Fibroblast of villous mesenchyme (primary cell): ENCODE measurements around the gene ABLIM2. TPM values are rescaled to one million over a fixed set of nuclear protein-coding genes. Genes with fewer than 3 reads are reported as not detected.

Experiments
- DNase-seq: peaks from one replicate; pipeline ENCODE4 v3.0.0-alpha.2; 2010; ENCODE audit warnings: low read depth
- H3K4me3 ChIP-seq: 2 replicates; pipeline ENCODE4 v1.5.1; 2011; ENCODE audit warnings: low read depth, mild to moderate bottlenecking, low read length
- total RNA-seq: library from RNA; depleted of rRNA; stranded (reverse); fragments of >200 nt; gene quantifications from 2 replicates; pipeline ENCODE4 v1.2.3, GENCODE V29; 2012
- TF ChIP-seq, protein P1 (sequence below): IDR thresholded peaks from 2 replicates; pipeline ENCODE4 v1.5.1; 2012; ENCODE audit warnings: low read depth, mild to moderate bottlenecking, low read length; ENCODE audit not compliant: insufficient read depth

Gene ABLIM2
- total RNA-seq, 1 donor: under 0.01 TPM

DNA sequence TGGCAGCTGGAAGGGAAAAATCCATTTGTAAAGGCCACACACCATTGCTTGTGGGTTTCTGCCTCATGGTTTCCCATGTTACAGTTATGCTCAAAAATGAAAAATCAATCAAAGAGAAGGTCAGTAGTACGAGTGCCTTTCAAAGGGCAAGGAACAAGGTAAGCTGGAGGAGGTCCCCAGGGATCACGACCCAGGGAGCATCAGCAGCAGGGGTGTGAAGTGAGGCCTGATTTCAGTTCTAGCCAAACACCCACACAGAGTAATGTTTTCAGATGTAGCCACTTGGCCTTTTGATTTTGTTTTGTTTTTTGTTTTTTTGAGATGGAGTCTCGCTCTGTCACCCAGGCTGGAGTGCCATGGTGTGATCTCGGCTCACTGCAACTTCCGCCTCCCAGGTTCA is 149.5 kb downstream of the ABLIM2 start:
- DNase-seq: no peak
- TF ChIP-seq, protein P1, sequence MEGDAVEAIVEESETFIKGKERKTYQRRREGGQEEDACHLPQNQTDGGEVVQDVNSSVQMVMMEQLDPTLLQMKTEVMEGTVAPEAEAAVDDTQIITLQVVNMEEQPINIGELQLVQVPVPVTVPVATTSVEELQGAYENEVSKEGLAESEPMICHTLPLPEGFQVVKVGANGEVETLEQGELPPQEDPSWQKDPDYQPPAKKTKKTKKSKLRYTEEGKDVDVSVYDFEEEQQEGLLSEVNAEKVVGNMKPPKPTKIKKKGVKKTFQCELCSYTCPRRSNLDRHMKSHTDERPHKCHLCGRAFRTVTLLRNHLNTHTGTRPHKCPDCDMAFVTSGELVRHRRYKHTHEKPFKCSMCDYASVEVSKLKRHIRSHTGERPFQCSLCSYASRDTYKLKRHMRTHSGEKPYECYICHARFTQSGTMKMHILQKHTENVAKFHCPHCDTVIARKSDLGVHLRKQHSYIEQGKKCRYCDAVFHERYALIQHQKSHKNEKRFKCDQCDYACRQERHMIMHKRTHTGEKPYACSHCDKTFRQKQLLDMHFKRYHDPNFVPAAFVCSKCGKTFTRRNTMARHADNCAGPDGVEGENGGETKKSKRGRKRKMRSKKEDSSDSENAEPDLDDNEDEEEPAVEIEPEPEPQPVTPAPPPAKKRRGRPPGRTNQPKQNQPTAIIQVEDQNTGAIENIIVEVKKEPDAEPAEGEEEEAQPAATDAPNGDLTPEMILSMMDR: no peak
- H3K4me3 ChIP-seq: no peak overlapping the region

DNA sequence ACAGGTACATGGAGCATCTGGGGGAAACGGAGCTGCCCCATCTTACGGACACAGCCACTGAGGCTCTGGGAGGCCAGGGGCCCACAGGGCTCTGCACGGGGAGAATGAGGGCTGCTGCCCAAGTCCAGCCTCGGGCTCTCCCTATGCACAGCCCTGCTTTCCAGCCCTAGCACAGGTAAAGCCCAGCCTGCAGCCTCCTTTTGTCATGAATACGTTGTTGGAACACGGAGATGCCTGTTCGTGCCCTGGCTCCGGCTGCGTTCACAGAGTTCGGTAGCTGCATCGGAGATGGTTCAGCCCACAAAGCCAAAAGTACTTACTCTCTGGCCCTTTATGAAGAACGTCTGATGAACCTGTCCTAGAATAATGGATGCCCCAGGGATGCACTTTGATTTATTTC is 150.2 kb downstream of the ABLIM2 start:
- no peak for DNase-seq
- TF ChIP-seq, protein P1: no peak
- no peak overlapping the region for H3K4me3 ChIP-seq

DNA sequence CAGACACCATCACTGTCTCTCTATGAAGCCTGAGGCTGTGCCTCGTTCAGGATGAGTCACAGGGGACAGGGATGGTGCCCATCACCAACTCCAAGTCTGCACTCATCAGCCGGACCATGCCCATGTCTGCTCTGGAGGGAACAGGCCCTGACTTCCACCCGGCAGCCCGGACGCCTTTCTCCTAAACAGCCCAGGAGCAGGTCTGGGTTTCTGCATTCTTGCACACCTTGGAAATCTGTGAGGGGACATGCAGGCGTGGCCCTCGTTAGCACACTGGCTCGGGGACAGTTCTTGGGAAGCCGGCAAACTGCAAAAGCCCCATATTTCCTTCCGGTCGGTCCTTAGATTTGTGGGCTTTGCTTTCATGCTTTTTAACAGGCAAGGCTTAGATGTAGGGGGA is 151.0 kb downstream of the ABLIM2 start:
- no peak overlapping the region for H3K4me3 ChIP-seq
- DNase-seq: no peak
- TF ChIP-seq, protein P1: no peak

DNA sequence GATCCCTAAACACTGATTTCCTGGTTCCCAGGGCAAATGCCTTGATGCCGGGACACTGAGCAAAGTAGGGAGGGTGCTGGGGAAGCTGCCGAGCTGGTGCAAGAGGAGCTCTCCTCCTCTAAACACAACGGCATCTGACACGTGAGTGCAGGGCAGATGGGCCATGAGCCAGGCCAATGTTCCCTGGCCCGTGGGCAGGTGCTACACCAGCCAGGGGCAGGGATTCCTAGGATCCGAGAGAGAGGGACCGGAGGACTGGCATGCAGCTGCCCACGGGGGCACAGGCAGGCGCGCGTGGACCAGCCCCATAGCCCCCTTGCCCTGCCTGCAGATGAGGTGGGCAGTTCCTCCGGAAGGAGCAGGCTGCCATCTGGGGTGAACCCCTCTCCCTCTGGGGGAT is 152.1 kb downstream of the ABLIM2 start:
- H3K4me3 ChIP-seq: no peak overlapping the region
- TF ChIP-seq, protein P1: no peak
- DNase-seq: no peak

DNA sequence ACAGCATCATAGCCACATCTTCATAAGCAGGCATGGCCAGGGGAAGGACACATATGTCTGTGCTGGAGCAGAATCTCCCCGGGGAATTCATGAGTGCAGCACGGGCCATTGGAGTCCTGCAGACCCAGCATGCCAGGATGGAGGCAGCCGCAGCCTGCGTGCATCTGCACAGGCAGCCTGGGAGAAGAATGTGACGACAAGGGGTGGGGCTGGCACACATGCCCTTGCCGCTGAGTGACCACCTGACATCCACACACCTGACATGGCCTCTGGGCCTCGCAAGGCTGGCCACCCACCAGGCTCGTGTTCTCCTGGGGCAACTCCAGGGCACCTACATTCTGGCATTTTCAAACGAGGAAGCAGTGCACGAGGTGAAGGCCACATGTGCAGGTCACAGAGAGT is 152.8 kb downstream of the ABLIM2 start:
- no peak for DNase-seq
- TF ChIP-seq, protein P1: no peak
- no peak overlapping the region for H3K4me3 ChIP-seq

DNA sequence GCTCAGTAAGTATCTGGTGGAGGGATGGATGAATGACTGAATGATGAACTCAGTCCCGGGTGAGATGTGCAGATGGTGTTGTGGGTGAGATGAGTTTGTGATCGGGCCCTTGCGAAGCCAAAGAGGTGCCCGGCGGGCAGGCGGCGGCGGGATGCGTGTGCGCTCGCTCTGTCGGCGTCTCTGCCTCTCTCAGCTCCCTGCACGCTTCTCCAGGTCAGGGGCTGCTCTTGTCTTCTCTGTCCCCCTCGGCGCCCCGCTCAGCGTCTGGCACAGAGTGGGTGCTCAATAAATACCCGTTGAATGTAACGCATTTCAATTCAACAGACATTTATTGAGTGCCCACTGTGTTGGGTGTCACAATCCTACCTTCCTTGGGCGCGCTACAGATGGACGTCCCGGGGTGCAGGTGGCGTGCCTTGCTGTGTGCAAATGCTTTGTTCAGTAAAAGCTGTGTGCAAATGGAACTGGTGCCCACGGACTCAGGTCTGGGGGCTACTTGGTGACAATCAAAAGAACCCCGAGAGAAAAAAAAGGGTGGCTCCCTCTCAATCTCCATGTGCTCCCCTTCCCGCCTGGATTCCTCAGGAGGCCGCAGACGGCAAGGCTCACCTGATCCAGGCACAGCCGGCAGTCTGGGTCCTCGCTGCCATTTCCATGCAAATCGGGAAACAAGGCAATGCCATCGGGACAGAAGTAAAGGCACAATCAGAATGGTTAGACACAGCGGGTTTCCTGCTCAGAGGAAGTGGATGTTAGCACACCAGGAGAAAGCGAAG is 153.4 kb downstream of the ABLIM2 start:
- TF ChIP-seq, protein P1: no peak
- no peak overlapping the region for H3K4me3 ChIP-seq
- no peak for DNase-seq

DNA sequence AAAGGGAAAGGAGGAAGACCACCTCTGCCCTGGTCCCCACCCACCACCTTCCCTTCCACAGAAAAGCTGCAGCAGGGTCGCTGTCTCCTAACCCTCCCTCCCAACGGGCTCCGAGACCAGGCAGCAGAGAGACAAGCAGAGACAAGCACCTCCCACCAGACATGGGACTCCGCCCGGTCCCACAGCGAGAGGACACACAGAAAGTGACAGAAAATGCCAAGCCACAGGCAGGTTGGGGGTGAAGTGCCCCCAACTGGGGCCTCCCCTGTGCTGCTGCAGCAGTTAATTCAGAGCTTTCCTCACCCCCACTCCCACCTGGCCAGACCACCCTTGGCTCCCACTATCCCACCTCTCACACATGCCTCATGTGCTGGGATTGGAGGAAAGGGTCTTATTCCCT is 154.5 kb downstream of the ABLIM2 start:
- DNase-seq: no peak

More for the DNA sequence above, 154.5 kb downstream of the ABLIM2 start:
- H3K4me3 ChIP-seq: no peak overlapping the region
- TF ChIP-seq, protein P1: no peak
